Testis (tissue), 3 donors: Measurements from ENCODE around the gene PTGER2. TPM values are rescaled to one million over a fixed set of nuclear protein-coding genes. Genes with fewer than 3 reads are reported as not detected.

ENCODE experiments used
- DNase-seq: peaks from one replicate; pipeline ENCODE4 v3.0.0-alpha.2; 2019
- H3K27ac ChIP-seq, 2 donors: fragments of 200-600 bp; sonication (generic); one replicate each; pipeline ENCODE4 v1.5.1; 2019
- H3K27me3 ChIP-seq: fragments of 200-600 bp; sonication (generic); one replicate; pipeline ENCODE4 v1.5.1; 2019
- H3K36me3 ChIP-seq: fragments of 200-600 bp; sonication (generic); one replicate; pipeline ENCODE4 v1.5.1; 2017; ENCODE audit warnings: low read depth; ENCODE audit errors: missing control alignments
- H3K4me1 ChIP-seq: fragments of 200-600 bp; sonication (generic); one replicate; pipeline ENCODE4 v1.5.1; 2019
- H3K4me3 ChIP-seq, 2 donors: fragments of 200-600 bp; sonication (generic); one replicate each; pipeline ENCODE4 v1.5.1; 2017 to 2019
- H3K9me3 ChIP-seq: fragments of 200-600 bp; sonication (generic); one replicate; pipeline ENCODE4 v1.5.1; 2017
- POLR2A ChIP-seq: fragments of 450-650 bp; IDR thresholded peaks from one replicate; pipeline ENCODE4 v1.6.1; 2017; ENCODE audit warnings: antibody characterized with exemption, mild to moderate bottlenecking, moderate library complexity
- WGBS, 2 donors: methylation state at CpG; one replicate each; pipeline ENCODE4 v1.1.5; 2018; 5-methylcytosine and 5-hydroxymethylcytosine counted together
- intact Hi-C: fragments of 100-400 bp; cut with DNase I; formaldehyde crosslinking; loops from one replicate; pipeline ENCODE4 v1.15.1; 2023; ENCODE audit warnings: low total_unique reads
- polyA plus RNA-seq: library from polyadenylated mRNA; stranded (reverse); fragments of 350-450 nt; fragmentation: Illumina TruSeq; extraction: RNeasy Lipid Tissue Mini Kit (QIAGEN cat#74804); gene quantifications from one replicate; pipeline ENCODE4 v1.2.3, GENCODE V29; 2014; ENCODE audit warnings: low read depth, low replicate concordance; ENCODE audit not compliant: insufficient read depth
- total RNA-seq, 2 donors: library from RNA; depleted of rRNA; stranded (reverse); fragments of >200 nt; gene quantifications; one replicate each; pipeline ENCODE4 v1.2.3, GENCODE V29; 2016
- TF ChIP-seq, protein P1 (sequence below), 3 experiments: fragments of 450-650 bp in 2 of 3; fragments of 200-600 bp in 1 of 3; sonication (generic) in 1 of 3; IDR thresholded peaks; one replicate each; pipeline ENCODE4 v1.5.1; 2016 to 2019; ENCODE audit warnings: antibody characterized with exemption in 3 of 3, mild to moderate bottlenecking in 2 of 3, moderate library complexity in 1 of 3

The PTGER2 gene
- total and polyA plus RNA-seq, 3 donors from 2014 or later: 2.7 to 5.3 (median 4.0) TPM

DNA sequence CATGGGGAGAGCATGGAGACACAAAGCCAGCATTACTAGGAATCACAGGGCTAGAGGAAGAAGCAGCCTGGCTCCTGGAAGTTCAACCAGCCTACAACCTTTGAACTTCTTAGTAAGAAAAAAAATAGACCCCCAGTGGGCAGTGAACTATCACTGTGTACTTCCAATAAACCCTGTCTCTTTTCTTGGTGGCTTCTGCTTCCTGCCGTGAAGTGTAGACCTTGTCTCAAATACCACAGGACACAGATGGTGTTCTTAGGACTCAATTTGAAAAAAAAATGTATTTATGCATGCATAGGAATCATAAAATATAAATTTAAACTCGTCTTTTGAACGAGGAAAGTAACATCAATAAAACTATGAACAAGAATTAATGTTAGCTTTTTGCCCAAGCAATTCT, 3.6 kb upstream of the PTGER2 start:
- no peaks in the 10 kb centered on the region for H3K9me3 ChIP-seq
- TF ChIP-seq POLR2A: no peak
- TF ChIP-seq, protein P1, sequence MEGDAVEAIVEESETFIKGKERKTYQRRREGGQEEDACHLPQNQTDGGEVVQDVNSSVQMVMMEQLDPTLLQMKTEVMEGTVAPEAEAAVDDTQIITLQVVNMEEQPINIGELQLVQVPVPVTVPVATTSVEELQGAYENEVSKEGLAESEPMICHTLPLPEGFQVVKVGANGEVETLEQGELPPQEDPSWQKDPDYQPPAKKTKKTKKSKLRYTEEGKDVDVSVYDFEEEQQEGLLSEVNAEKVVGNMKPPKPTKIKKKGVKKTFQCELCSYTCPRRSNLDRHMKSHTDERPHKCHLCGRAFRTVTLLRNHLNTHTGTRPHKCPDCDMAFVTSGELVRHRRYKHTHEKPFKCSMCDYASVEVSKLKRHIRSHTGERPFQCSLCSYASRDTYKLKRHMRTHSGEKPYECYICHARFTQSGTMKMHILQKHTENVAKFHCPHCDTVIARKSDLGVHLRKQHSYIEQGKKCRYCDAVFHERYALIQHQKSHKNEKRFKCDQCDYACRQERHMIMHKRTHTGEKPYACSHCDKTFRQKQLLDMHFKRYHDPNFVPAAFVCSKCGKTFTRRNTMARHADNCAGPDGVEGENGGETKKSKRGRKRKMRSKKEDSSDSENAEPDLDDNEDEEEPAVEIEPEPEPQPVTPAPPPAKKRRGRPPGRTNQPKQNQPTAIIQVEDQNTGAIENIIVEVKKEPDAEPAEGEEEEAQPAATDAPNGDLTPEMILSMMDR (IDR thresholded peaks at IDR 0.05): no peak
- no peaks in the 10 kb centered on the region for H3K36me3 ChIP-seq
- no peaks in the 10 kb centered on the region for H3K27me3 ChIP-seq
- H3K27ac ChIP-seq: no peak overlapping the region
- DNase-seq: no peak
- intact Hi-C loops: no loop called here
- no peak overlapping the region for H3K4me3 ChIP-seq
- peaks cover 28% of the 10 kb centered on the region for H3K4me1 ChIP-seq
- 87 to 90% methylated on average over 3 of the region's 3 CpGs for WGBS, 2 donors

DNA sequence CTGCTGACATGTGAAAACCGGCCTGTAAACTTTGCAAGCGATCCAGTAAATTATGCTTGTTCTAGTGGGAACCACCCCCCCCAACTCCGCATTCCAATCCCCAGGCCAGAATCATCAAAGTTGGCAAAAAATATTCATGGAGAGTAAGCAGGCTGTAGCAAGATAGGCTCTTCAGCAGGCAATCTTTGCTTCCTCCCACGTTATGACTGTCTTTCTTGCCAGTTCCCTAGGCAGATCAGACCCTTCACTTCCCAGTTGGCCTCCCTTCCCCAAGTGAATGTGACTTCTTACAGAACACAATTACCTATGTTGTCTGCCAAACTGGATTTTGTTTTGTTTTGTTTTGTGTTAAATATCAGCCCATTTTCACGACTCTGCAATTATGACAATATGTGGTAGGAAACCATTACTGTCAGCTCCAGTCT, 1.2 kb upstream of the PTGER2 start:
- H3K4me3 ChIP-seq: peak overlapping the region in 1 of 2 donors; percentile 71
- intact Hi-C loops: no loop called here
- DNase-seq: peak; percentile 29
- WGBS, 2 donors: 13 to 22% methylated on average over 5 of the region's 5 CpGs
- TF ChIP-seq, protein P1 (IDR thresholded peaks at IDR 0.05): no peak
- TF ChIP-seq POLR2A: no peak
- H3K27ac ChIP-seq: peak overlapping the region in 1 of 2 donors; percentile 84
- H3K4me1 ChIP-seq: peaks cover 30% of the 10 kb centered on the region
- no peaks in the 10 kb centered on the region for H3K36me3 ChIP-seq
- no peaks in the 10 kb centered on the region for H3K27me3 ChIP-seq
- H3K9me3 ChIP-seq: no peaks in the 10 kb centered on the region

DNA sequence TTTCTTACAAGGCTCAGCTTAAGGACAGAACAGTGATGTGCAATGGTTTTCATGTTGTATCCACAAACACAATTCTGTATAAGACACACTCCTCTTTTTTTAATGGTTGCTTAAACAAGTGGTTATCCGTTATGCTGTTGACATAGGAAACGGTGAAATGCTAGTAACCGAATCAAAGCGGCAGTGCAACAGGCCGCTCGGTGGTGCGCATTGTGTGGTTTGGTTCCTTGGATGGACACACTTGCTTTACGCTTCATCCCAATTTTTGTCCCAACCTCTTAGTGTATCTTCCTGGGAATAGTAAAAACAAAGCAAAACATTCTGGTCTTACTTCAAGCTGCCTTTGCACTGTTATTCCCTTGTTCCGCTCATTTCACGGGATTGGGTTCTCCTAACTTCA, 650 bp upstream of the PTGER2 start:
- Histone ChIP-seq H3K4me1 (peaks cover 30% of the 10 kb centered on the region), H3K4me3 (peak overlapping the region; percentile 46 to 71), H3K36me3 (no peaks in the 10 kb centered on the region), H3K9me3 (no peaks in the 10 kb centered on the region), H3K27ac (peak overlapping the region; percentile 27 to 84), H3K27me3 (no peaks in the 10 kb centered on the region)
- 9 to 14% methylated on average over 10 of the region's 10 CpGs for WGBS, 2 donors
- DNase-seq: no peak
- TF ChIP-seq POLR2A: no peak
- intact Hi-C loops: no loop called here

DNA sequence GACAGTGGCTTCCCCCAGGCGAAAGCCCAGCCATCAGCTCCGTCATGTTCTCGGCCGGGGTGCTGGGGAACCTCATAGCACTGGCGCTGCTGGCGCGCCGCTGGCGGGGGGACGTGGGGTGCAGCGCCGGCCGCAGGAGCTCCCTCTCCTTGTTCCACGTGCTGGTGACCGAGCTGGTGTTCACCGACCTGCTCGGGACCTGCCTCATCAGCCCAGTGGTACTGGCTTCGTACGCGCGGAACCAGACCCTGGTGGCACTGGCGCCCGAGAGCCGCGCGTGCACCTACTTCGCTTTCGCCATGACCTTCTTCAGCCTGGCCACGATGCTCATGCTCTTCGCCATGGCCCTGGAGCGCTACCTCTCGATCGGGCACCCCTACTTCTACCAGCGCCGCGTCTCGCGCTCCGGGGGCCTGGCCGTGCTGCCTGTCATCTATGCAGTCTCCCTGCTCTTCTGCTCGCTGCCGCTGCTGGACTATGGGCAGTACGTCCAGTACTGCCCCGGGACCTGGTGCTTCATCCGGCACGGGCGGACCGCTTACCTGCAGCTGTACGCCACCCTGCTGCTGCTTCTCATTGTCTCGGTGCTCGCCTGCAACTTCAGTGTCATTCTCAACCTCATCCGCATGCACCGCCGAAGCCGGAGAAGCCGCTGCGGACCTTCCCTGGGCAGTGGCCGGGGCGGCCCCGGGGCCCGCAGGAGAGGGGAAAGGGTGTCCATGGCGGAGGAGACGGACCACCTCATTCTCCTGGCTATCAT, 663 bp downstream of the PTGER2 start:
- Histone ChIP-seq H3K4me1 (peaks cover 30% of the 10 kb centered on the region), H3K27ac (peak overlapping the region; percentile 48 to 84), H3K4me3 (peak overlapping the region; percentile 46 to 71), H3K27me3 (no peaks in the 10 kb centered on the region), H3K36me3 (no peaks in the 10 kb centered on the region), H3K9me3 (no peaks in the 10 kb centered on the region)
- intact Hi-C loops: no loop called here
- DNase-seq: peak; percentile 47
- 4 to 21% methylated on average over 21 to 60 of the region's 63 CpGs for WGBS, 2 donors
- TF ChIP-seq, protein P1 (IDR thresholded peaks at IDR 0.05): peak in 1 of 3 experiments; percentile 7
- no peak for TF ChIP-seq POLR2A

DNA sequence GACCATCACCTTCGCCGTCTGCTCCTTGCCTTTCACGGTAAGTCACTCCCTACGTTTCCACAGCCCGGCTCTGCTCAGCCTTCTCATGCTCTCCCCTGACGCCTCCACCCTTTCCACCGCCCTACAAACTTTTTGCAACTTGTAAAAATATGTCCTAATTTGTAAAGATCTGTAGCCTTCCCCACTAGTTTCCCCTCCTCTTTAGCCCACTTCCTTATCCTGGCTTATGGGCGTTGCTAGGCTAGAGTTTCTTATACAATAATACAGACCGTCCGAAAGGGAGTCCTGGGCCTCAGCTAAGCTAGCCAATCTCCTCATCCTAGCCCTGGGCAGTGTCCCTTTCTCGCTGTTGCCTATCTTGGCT, 1.2 kb downstream of the PTGER2 start:
- intact Hi-C loops: no loop called here
- whole genome bisulfite sequencing, 2 donors: 25 to 27% methylated on average over 11 of the region's 11 CpGs
- peak overlapping the region; percentile 48 to 84 for H3K27ac ChIP-seq

More for the DNA sequence above, 1.2 kb downstream of the PTGER2 start:
- no peaks in the 10 kb centered on the region for H3K9me3 ChIP-seq
- no peaks in the 10 kb centered on the region for H3K36me3 ChIP-seq
- TF ChIP-seq, protein P1 (IDR thresholded peaks at IDR 0.05): no peak
- peak overlapping the region; percentile 46 to 71 for H3K4me3 ChIP-seq
- no peak for DNase-seq
- peaks cover 30% of the 10 kb centered on the region for H3K4me1 ChIP-seq
- H3K27me3 ChIP-seq: no peaks in the 10 kb centered on the region
